T-cell (primary cell): Measurements from ENCODE around the gene JPH2. TPM values are rescaled to one million over a fixed set of nuclear protein-coding genes. Genes with fewer than 3 reads are reported as not detected.

Experiments used
- ATAC-seq, 4 experiments: fragments of 200-7000 bp in 3 of 4; fragments of 150-1000 bp in 1 of 4; cut with Tn5 transposase; replicated peaks in 1 of 4; 1 replicate in 3 of 4; 2 replicates in 1 of 4; pipeline ENCODE4 v1.10.0; 2021; ENCODE audit warnings: moderate library complexity in 3 of 4, mild to moderate bottlenecking in 2 of 4, moderate number of reproducible peaks in 1 of 4
- CTCF ChIA-PET, 2 donors: fragments of 300-600 bp; sonication (Branson Sonifier 250); formaldehyde crosslinking; loops; one replicate each; lab custom pipeline; 2022; ENCODE audit warnings: antibody characterized with exemption in 2 of 2; lab: Charles Lee
- POLR2A ChIA-PET, 2 donors: fragments of 300-600 bp; sonication (Branson Sonifier 250); formaldehyde crosslinking; loops; one replicate each; lab custom pipeline; 2022; ENCODE audit warnings: antibody characterized with exemption in 2 of 2; lab: Charles Lee
- DNase-seq, 35 experiments: peaks; one replicate each; pipeline versions ENCODE4 v3.0.0 to v3.0.0-alpha.2; 2013 to 2023
- H3K27ac ChIP-seq: one replicate; pipeline ENCODE4 v1.5.1; 2013; ENCODE audit warnings: low read length
- H3K27me3 ChIP-seq, 2 experiments: replicated peaks in 1 of 2; 1 replicate in 1 of 2; 2 replicates in 1 of 2; pipeline versions ENCODE4 v1.6.1 to v1.7.0; 2013; ENCODE audit warnings: low read length in 1 of 2, mixed read lengths in 1 of 2; ENCODE audit not compliant: control insufficient read depth in 2 of 2, insufficient read depth in 2 of 2; ENCODE audit errors: extremely low read depth in 1 of 2
- H3K36me3 ChIP-seq, 2 donors: 1 replicate in 1 of 2; 2 replicates in 1 of 2; pipeline versions ENCODE4 v1.6.1 to v1.7.0; 2013; ENCODE audit warnings: low read length in 1 of 2; ENCODE audit not compliant: control insufficient read depth in 2 of 2, insufficient read depth in 1 of 2; ENCODE audit errors: extremely low read depth in 1 of 2
- H3K4me1 ChIP-seq, 2 experiments: 1 replicate in 1 of 2; 2 replicates in 1 of 2; pipeline versions ENCODE4 v1.6.1 to v1.7.0; 2013; ENCODE audit warnings: low read length in 2 of 2, mixed read lengths in 1 of 2; ENCODE audit not compliant: insufficient read depth in 2 of 2, control insufficient read depth in 1 of 2; ENCODE audit errors: extremely low read depth in 1 of 2
- H3K4me3 ChIP-seq, 2 donors: 1 replicate in 1 of 2; 2 replicates in 1 of 2; pipeline versions ENCODE4 v1.5.1 to v1.7.0; 2013; ENCODE audit warnings: mild to moderate bottlenecking in 2 of 2, low read length in 1 of 2, moderate library complexity in 1 of 2; ENCODE audit not compliant: control insufficient read depth in 1 of 2; ENCODE audit errors: extremely low read depth in 1 of 2
- H3K9me3 ChIP-seq: 2 replicates; pipeline ENCODE4 v1.7.0; 2013
- H3K27ac Mint-ChIP-seq, 2 donors: one replicate each; pipeline ENCODE4 v1.8.0; 2020 to 2021; ENCODE audit warnings: mild to moderate bottlenecking in 2 of 2, mixed read lengths in 2 of 2
- H3K27me3 Mint-ChIP-seq, 2 donors: one replicate each; pipeline ENCODE4 v1.8.0; 2021 to 2022; ENCODE audit warnings: mixed read lengths in 2 of 2
- H3K36me3 Mint-ChIP-seq: one replicate; pipeline ENCODE4 v1.8.0; 2021; ENCODE audit warnings: mixed read lengths
- H3K4me1 Mint-ChIP-seq, 3 donors: one replicate each; pipeline ENCODE4 v1.8.0; 2020 to 2022; ENCODE audit warnings: mixed read lengths in 3 of 3, mild to moderate bottlenecking in 1 of 3
- H3K4me3 Mint-ChIP-seq, 3 donors: one replicate each; pipeline ENCODE4 v1.8.0; 2020 to 2022; ENCODE audit warnings: mild to moderate bottlenecking in 3 of 3, mixed read lengths in 3 of 3, moderate library complexity in 3 of 3
- H3K9me3 Mint-ChIP-seq, 3 donors: one replicate each; pipeline ENCODE4 v1.8.0; 2020 to 2022; ENCODE audit warnings: mixed read lengths in 3 of 3
- WGBS: methylation state at CpG from one replicate; pipeline ENCODE4 v1.1.5; 2013; ENCODE audit warnings: missing lambda C conversion rate; ENCODE audit not compliant: insufficient coverage; 5-methylcytosine and 5-hydroxymethylcytosine counted together
- total RNA-seq, 35 experiments: library from RNA in 6 of 35; stranded (reverse) in 6 of 35; fragments of 120-200 nt in 1 of 35; gene quantifications; one replicate each; pipeline versions ENCODE4 v1.2.1 to v1.2.4 and lab custom pipeline; 2013 to 2026

The JPH2 gene
- total RNA-seq, 5 donors from 2014 or later (not counting 1 experiment from before 2014, with no cell fraction given): 0.06 to 0.15 (median 0.09) TPM; not detected in 2

GRCh38 chr20:44099832-44100231, 87.2 kb downstream of the JPH2 start:
- peaks cover 5 to 17% (median 9%) of the 10 kb centered on the region in 3 donors for H3K9me3 Mint-ChIP-seq
- WGBS: no CpG with 5 or more reads among the region's 7 CpGs
- no peaks in the 10 kb centered on the region for H3K4me1 ChIP-seq
- peaks cover 3% of the 10 kb centered on the region for H3K9me3 ChIP-seq
- H3K4me3 Mint-ChIP-seq: no peak overlapping the region
- CTCF ChIA-PET: no interaction called here
- H3K27me3 Mint-ChIP-seq: peaks cover 31 to 51% of the 10 kb centered on the region in 2 donors
- ATAC-seq (no peak), DNase-seq (peak in 1 of 35 experiments; percentile 2)
- no peak overlapping the region for H3K4me3 ChIP-seq
- no peak overlapping the region for H3K27ac ChIP-seq
- no peak overlapping the region for H3K27ac Mint-ChIP-seq
- no peaks in the 10 kb centered on the region for H3K36me3 ChIP-seq
- H3K27me3 ChIP-seq: peaks cover 2 to 11% of the 10 kb centered on the region in 2 experiments
- H3K36me3 Mint-ChIP-seq: peaks cover 5% of the 10 kb centered on the region
- POLR2A ChIA-PET: no interaction called here
- H3K4me1 Mint-ChIP-seq: no peaks in the 10 kb centered on the region

GRCh38 chr20:44098657-44099056, 88.3 kb downstream of the JPH2 start:
- Mint-ChIP-seq H3K9me3 (peaks cover 5 to 17% (median 9%) of the 10 kb centered on the region in 3 donors), H3K27me3 (peaks cover 29 to 39% of the 10 kb centered on the region in 2 donors), H3K36me3 (peaks cover 5% of the 10 kb centered on the region), H3K4me3 (no peak overlapping the region), H3K4me1 (no peaks in the 10 kb centered on the region), H3K27ac (no peak overlapping the region)
- no peaks in the 10 kb centered on the region for H3K36me3 ChIP-seq
- DNase-seq: no peak
- no peak overlapping the region for H3K27ac ChIP-seq
- H3K4me1 ChIP-seq: no peaks in the 10 kb centered on the region
- peaks cover 2 to 11% of the 10 kb centered on the region in 2 experiments for H3K27me3 ChIP-seq
- no peak overlapping the region for H3K4me3 ChIP-seq
- H3K9me3 ChIP-seq: peaks cover 3% of the 10 kb centered on the region
- WGBS: 90% methylated on average over 5 of the region's 5 CpGs
- ChIA-PET POLR2A (interaction anchor here in 1 of 2 donors (0.5 kb wide), 1 partner anchor 518 kb away, joined by 16 read pairs; no protein-coding TSS in a partner anchor), CTCF (interaction anchor here in 1 of 2 donors (0.6 kb wide), 1 partner anchor 576 kb away, joined by 3 read pairs; no protein-coding TSS in a partner anchor)
- ATAC-seq: no peak

- Mint-ChIP-seq H3K4me3 (no peak overlapping the region), H3K9me3 (peaks cover 5 to 14% (median 9%) of the 10 kb centered on the region in 3 donors), H3K27ac (no peak overlapping the region), H3K27me3 (peaks cover 31 to 35% of the 10 kb centered on the region in 2 donors), H3K36me3 (peaks cover 5% of the 10 kb centered on the region), H3K4me1 (no peaks in the 10 kb centered on the region)
- Histone ChIP-seq H3K27ac (no peak overlapping the region), H3K27me3 (peaks cover 2 to 11% of the 10 kb centered on the region in 2 experiments), H3K4me1 (no peaks in the 10 kb centered on the region), H3K9me3 (peaks cover 3% of the 10 kb centered on the region), H3K4me3 (no peak overlapping the region), H3K36me3 (no peaks in the 10 kb centered on the region)
- WGBS: no CpG with 5 or more reads among the region's 6 CpGs
- POLR2A ChIA-PET: no interaction called here
- ATAC-seq (no peak), DNase-seq (peak in 1 of 35 experiments; percentile 7)
- CTCF ChIA-PET: no interaction called here
Measured at GRCh38 chr20:44098256-44098630, 88.7 kb downstream of the JPH2 start.

GRCh38 chr20:44097521-44098255, 89.3 kb downstream of the JPH2 start:
- ATAC-seq (no peak), DNase-seq (peak in 1 of 35 experiments; percentile 12)
- Histone ChIP-seq H3K27me3 (peaks cover 2 to 14% of the 10 kb centered on the region in 2 experiments), H3K27ac (no peak overlapping the region), H3K4me3 (no peak overlapping the region), H3K9me3 (peaks cover 3% of the 10 kb centered on the region), H3K4me1 (no peaks in the 10 kb centered on the region), H3K36me3 (no peaks in the 10 kb centered on the region)
- peaks cover 2 to 11% (median 6%) of the 10 kb centered on the region in 3 donors for H3K9me3 Mint-ChIP-seq
- peaks cover 31 to 33% of the 10 kb centered on the region in 2 donors for H3K27me3 Mint-ChIP-seq
- WGBS: 80% methylated on average over 12 of the region's 14 CpGs
- H3K27ac Mint-ChIP-seq: no peak overlapping the region
- H3K36me3 Mint-ChIP-seq: peaks cover 3% of the 10 kb centered on the region
- H3K4me3 Mint-ChIP-seq: no peak overlapping the region
- POLR2A ChIA-PET: no interaction called here
- H3K4me1 Mint-ChIP-seq: no peaks in the 10 kb centered on the region
- CTCF ChIA-PET: no interaction called here

- Histone ChIP-seq H3K4me3 (no peak overlapping the region), H3K9me3 (no peaks in the 10 kb centered on the region), H3K27me3 (peaks cover 0 to 16% of the 10 kb centered on the region in 2 experiments), H3K27ac (no peak overlapping the region), H3K36me3 (no peaks in the 10 kb centered on the region), H3K4me1 (no peaks in the 10 kb centered on the region)
- Mint-ChIP-seq H3K4me1 (no peaks in the 10 kb centered on the region), H3K27ac (no peak overlapping the region), H3K4me3 (no peak overlapping the region), H3K9me3 (no peaks in the 10 kb centered on the region), H3K27me3 (peaks cover 21 to 27% of the 10 kb centered on the region in 2 donors), H3K36me3 (no peaks in the 10 kb centered on the region)
- ChIA-PET CTCF (interaction anchor here in 1 of 2 donors (0.7 kb wide), 1 partner anchor 12 kb away, joined by 3 read pairs; no protein-coding TSS in a partner anchor), POLR2A (interaction anchor here in 1 of 2 donors (0.7 kb wide), 1 partner anchor 123 kb away, joined by 3 read pairs; no protein-coding TSS in a partner anchor)
- no peak for DNase-seq
- no peak for ATAC-seq
- WGBS: 85% methylated on average over 6 of the region's 7 CpGs
Measured at GRCh38 chr20:44095831-44096230, 91.2 kb downstream of the JPH2 start.

GRCh38 chr20:44093249-44093582, 93.8 kb downstream of the JPH2 start:
- ATAC-seq: no peak
- no peaks in the 10 kb centered on the region for H3K4me1 Mint-ChIP-seq
- H3K9me3 ChIP-seq: no peaks in the 10 kb centered on the region
- no peaks in the 10 kb centered on the region for H3K36me3 Mint-ChIP-seq
- no peaks in the 10 kb centered on the region for H3K4me1 ChIP-seq
- H3K4me3 ChIP-seq: no peak overlapping the region
- no peak overlapping the region for H3K4me3 Mint-ChIP-seq
- H3K27ac Mint-ChIP-seq: no peak overlapping the region
- H3K27ac ChIP-seq: no peak overlapping the region
- peaks cover 0 to 15% of the 10 kb centered on the region in 2 experiments for H3K27me3 ChIP-seq
- ChIA-PET POLR2A (no interaction called here), CTCF (interaction anchor here in 1 of 2 donors (0.6 kb wide), 1 partner anchor 341 kb away, joined by 4 read pairs; no protein-coding TSS in a partner anchor)
- no peaks in the 10 kb centered on the region for H3K36me3 ChIP-seq
- WGBS: 83% methylated on average over 1 of the region's 2 CpGs
- peaks cover 5 to 14% of the 10 kb centered on the region in 2 donors for H3K27me3 Mint-ChIP-seq
- no peak for DNase-seq
- no peaks in the 10 kb centered on the region for H3K9me3 Mint-ChIP-seq
